ENCODE data around the gene SLC51B. TPM values are rescaled to one million over a fixed set of nuclear protein-coding genes. Genes with fewer than 3 reads are reported as not detected.

Gene SLC51B
- total and polyA plus RNA-seq, 10 of the 15 experiments (the other 5 are each of a cell fraction or from before 2014, with no cell fraction given): 0.05 to 0.17 (median 0.13) TPM; not detected in 7

DNA sequence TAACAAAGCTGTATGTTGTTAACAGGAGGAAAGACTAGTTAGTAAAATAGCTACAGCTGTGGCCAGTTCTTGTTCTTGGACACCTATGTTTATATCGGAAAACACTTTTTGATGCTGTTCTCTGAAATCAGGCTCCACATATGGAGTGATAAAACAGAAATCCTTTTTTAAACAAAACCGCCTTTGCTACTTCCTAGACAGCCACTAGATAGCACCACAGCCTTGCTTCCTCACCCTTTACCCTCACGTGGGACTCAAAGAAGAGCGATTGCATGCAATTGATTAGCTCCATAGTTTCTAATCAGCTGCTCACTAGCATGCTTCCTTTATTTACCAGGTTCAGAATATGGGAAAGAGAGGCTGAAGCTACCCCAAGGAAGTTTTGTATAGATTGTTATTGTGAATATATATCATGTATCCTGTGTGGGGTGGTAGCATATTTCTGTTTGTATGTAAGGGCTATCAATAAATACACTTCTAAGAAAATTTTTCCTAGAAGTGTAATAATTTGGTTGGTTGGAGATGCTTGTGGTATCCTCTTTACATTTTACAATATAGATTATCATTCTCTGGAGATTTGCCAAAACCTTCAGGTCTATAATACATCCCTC lies 11.4 kb upstream of the SLC51B start (continued):
- TF ChIP-seq ZBTB40 (IDR thresholded peaks at IDR 0.05; ENCODE audit: borderline replicate concordance) (no peak), HDAC6 (IDR thresholded peaks at IDR 0.05; ENCODE audit: unreplicated experiment) (no peak), USF1 (IDR thresholded peaks at IDR 0.05; ENCODE audit: borderline replicate concordance, extremely low read length, insufficient read depth, low read depth, low read length) (peak; percentile 64), CHD1 (IDR thresholded peaks at IDR 0.05; ENCODE audit: low read depth, low read length) (no peak), EP300 (IDR thresholded peaks at IDR 0.05; ENCODE audit: borderline replicate concordance in 1 of 2, control insufficient read depth in 1 of 2, low read depth in 2 of 2, low read length in 2 of 2) (no peak), ZNF24 (IDR thresholded peaks at IDR 0.05) (no peak), RELA (IDR thresholded peaks at IDR 0.05; ENCODE audit: borderline replicate concordance, partially characterized antibody) (no peak), RAD51 (IDR thresholded peaks at IDR 0.05) (peak; percentile 84), ZZZ3 (IDR thresholded peaks at IDR 0.05; ENCODE audit: control insufficient read depth, insufficient read length, low read depth) (no peak), SIX5 (IDR thresholded peaks at IDR 0.05; ENCODE audit: low read depth, low read length, severe bottlenecking) (no peak), FOS (IDR thresholded peaks at IDR 0.05; ENCODE audit: borderline replicate concordance, extremely low read depth, insufficient read length) (no peak), SPI1 (IDR thresholded peaks at IDR 0.05; ENCODE audit: borderline replicate concordance, insufficient read depth, low read depth, low read length) (no peak), ASH2L (IDR thresholded peaks at IDR 0.05; ENCODE audit: borderline replicate concordance, low read depth) (no peak), NFYB (IDR thresholded peaks at IDR 0.05; ENCODE audit: insufficient read depth, low read depth, low read length) (no peak), IKZF1 (conservative IDR thresholded peaks at IDR 0.05) (no peak), NFYA (IDR thresholded peaks at IDR 0.05; ENCODE audit: borderline replicate concordance, low read depth, low read length) (no peak)
- TF ChIP-seq, protein P1, sequence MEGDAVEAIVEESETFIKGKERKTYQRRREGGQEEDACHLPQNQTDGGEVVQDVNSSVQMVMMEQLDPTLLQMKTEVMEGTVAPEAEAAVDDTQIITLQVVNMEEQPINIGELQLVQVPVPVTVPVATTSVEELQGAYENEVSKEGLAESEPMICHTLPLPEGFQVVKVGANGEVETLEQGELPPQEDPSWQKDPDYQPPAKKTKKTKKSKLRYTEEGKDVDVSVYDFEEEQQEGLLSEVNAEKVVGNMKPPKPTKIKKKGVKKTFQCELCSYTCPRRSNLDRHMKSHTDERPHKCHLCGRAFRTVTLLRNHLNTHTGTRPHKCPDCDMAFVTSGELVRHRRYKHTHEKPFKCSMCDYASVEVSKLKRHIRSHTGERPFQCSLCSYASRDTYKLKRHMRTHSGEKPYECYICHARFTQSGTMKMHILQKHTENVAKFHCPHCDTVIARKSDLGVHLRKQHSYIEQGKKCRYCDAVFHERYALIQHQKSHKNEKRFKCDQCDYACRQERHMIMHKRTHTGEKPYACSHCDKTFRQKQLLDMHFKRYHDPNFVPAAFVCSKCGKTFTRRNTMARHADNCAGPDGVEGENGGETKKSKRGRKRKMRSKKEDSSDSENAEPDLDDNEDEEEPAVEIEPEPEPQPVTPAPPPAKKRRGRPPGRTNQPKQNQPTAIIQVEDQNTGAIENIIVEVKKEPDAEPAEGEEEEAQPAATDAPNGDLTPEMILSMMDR (IDR thresholded peaks at IDR 0.05 in 2 of 3, conservative IDR thresholded peaks at IDR 0.05 in 1 of 3; ENCODE audit: control insufficient read depth in 2 of 3, extremely low read depth in 1 of 3, insufficient read depth in 1 of 3, low read depth in 3 of 3, low read length in 3 of 3): peak; percentile 59 to 80 (median 69)
- TF ChIP-seq, protein P2, sequence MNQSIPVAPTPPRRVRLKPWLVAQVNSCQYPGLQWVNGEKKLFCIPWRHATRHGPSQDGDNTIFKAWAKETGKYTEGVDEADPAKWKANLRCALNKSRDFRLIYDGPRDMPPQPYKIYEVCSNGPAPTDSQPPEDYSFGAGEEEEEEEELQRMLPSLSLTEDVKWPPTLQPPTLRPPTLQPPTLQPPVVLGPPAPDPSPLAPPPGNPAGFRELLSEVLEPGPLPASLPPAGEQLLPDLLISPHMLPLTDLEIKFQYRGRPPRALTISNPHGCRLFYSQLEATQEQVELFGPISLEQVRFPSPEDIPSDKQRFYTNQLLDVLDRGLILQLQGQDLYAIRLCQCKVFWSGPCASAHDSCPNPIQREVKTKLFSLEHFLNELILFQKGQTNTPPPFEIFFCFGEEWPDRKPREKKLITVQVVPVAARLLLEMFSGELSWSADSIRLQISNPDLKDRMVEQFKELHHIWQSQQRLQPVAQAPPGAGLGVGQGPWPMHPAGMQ (IDR thresholded peaks at IDR 0.05; ENCODE audit: borderline replicate concordance): no peak
- TF ChIP-seq, protein P3, sequence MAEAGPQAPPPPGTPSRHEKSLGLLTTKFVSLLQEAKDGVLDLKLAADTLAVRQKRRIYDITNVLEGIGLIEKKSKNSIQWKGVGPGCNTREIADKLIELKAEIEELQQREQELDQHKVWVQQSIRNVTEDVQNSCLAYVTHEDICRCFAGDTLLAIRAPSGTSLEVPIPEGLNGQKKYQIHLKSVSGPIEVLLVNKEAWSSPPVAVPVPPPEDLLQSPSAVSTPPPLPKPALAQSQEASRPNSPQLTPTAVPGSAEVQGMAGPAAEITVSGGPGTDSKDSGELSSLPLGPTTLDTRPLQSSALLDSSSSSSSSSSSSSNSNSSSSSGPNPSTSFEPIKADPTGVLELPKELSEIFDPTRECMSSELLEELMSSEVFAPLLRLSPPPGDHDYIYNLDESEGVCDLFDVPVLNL (IDR thresholded peaks at IDR 0.05; ENCODE audit: low read depth, low read length): no peak
